Measurements from ENCODE around the gene NEURL1.

Gene NEURL1

DNA sequence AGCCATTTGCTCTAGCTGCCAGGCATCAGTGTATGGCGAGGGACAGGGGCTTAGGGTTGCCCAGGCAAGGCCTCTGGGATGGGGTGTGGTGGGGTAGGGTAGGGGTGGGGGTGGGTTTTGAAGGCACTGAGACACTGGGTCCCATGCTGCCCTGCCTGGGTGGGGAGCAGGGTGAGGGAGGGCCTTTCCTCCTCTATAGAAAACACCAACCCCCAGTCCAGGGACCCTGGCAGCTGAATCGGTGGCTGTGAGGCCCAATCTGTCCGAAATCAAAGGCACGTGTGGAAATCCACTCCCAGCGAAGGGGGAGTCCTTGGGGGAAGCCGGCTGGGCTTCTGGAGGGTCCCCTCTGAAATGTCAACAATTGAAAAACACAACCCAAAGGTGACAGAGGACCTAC, 106.4 kb downstream of the NEURL1 start:
- no peak for DNase-seq (ENCODE audit: low read depth)
- H3K4me3 ChIP-seq (ENCODE audit: low read depth, low read length): no peak overlapping the region
- no peak for TF ChIP-seq CTCF (IDR thresholded peaks at IDR 0.05; ENCODE audit: control insufficient read depth, extremely low read depth, insufficient read depth)

DNA sequence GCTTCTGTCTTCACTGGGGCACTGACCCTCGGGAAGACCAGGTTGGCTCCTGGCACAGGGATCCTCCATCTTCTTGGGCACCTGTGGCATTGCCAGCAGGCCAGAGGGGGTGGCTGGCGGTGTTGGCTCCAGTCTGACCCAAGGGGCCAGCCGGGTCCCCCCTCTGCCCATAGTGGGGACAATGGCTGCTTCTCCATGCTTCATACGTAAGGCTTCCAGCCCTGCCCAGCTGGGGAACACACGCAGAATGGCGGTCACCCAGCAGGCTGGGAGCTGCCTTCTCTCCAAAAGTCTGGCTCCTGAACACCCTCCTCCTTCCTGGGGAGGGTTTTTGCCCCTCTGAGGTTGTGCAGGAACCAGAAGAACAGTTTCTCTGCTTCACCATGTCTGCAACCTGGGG, 106.8 kb downstream of the NEURL1 start:
- DNase-seq (ENCODE audit: low read depth): no peak
- H3K4me3 ChIP-seq (ENCODE audit: low read depth, low read length): no peak overlapping the region
- TF ChIP-seq CTCF (IDR thresholded peaks at IDR 0.05; ENCODE audit: control insufficient read depth, extremely low read depth, insufficient read depth): no peak

DNA sequence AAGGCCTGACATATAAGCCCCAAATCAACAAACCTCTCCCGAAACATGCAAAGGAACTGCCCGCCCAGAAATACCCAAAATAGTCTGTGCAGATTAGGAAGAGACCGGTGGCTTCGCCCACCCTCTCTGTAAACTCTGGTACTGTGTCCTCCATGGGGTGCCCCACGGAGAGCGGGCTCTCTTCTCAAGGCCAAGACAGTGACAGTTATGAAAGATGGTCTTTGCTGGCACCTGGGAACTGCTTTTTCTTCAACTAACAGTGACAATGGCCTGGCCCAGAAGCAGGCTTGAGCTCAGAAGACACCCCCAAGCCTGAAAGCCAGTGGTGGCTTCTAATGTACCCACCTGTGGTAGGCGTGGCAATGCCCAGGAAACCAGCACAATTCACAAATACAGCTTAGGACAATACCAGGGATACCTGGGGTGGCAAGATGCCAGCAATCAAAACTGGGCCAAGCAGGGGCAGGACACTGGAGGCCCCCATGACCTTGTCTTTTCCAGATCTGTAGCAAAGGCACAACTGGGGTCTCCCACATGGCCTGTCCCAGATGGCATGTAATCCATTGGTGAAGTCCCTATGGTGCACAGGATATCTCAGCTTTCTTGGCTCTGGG, 107.6 kb downstream of the NEURL1 start:
- TF ChIP-seq CTCF (IDR thresholded peaks at IDR 0.05; ENCODE audit: control insufficient read depth, extremely low read depth, insufficient read depth): no peak
- DNase-seq (ENCODE audit: low read depth): no peak
- H3K4me3 ChIP-seq (ENCODE audit: low read depth, low read length): no peak overlapping the region

DNA sequence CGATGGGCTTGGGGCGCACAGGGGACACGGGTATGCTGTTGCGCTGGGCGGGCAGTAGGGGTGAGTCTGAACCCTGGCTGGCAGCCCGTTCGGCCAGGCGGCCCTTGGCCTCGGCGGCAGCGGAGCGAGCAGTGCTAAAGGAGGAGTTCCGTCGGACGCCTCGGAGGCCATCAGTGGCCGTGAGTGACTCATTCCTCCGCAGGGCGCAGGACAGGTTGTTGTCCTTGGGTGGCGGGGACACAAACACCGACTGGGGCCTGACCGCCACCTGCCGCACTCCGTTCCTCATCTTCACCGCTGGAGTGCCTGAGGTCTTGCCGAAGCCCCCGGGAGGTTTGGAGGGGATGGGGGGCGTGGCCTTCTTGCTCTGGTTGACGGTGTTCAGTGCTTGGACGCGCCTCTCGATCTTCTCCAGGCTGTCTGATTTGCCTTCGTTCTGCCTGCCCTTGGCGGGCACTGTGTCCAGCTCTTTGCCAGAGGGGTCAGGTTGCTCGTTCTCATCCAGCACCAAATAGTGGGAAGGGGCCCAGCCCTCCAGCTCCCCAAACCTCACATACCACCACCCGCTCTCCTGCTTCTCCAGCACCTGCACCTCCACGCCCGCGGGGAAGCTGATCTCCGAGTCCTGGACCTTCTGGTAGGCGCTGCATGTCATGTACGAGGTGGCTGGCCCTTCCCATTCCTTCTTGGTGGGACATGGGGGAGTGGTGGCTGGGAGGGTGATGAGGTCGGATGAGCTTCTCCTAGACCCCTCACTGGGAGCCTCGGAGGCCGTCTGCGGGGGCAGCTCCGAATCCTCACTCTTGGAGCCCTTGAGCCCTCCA, 108.7 kb downstream of the NEURL1 start:
- no peak for TF ChIP-seq CTCF (IDR thresholded peaks at IDR 0.05; ENCODE audit: control insufficient read depth, extremely low read depth, insufficient read depth)
- DNase-seq (ENCODE audit: low read depth): no peak
- no peak overlapping the region for H3K4me3 ChIP-seq (ENCODE audit: low read depth, low read length)

DNA sequence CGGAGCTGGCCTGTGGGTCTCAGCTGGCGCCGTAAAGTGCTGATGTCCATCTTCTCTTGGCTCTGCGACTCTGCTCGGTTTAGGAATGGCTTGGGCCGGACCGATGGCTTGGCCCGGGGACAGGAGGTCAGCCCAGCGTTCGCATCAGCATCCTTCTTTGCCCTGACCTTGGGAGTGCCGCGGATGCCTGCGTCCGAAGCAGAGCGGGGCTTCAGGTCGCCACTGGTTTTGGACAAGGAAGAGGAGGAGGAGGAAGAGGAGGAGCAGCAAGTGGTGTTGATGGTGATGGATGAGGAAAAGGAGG, 109.3 kb downstream of the NEURL1 start:
- no peak for DNase-seq (ENCODE audit: low read depth)
- H3K4me3 ChIP-seq (ENCODE audit: low read depth, low read length): no peak overlapping the region
- TF ChIP-seq CTCF (IDR thresholded peaks at IDR 0.05; ENCODE audit: control insufficient read depth, extremely low read depth, insufficient read depth): no peak

GRCh38 chr10:103603382-103603781, 109.9 kb downstream of the NEURL1 start:
- H3K4me3 ChIP-seq (ENCODE audit: low read depth, low read length): no peak overlapping the region
- no peak for DNase-seq (ENCODE audit: low read depth)
- no peak for TF ChIP-seq CTCF (IDR thresholded peaks at IDR 0.05; ENCODE audit: control insufficient read depth, extremely low read depth, insufficient read depth)

Measured in LNCaP clone FGC (cell line).